WTC11 (cell line): ENCODE measurements around the gene SHISA7. TPM values are rescaled to one million over a fixed set of nuclear protein-coding genes. Genes with fewer than 3 reads are reported as not detected.

Source experiments
- ATAC-seq: fragments of 200-7000 bp; cut with Tn5 transposase; 2 replicates; pipeline ENCODE4 v1.10.0; 2021; ENCODE audit warnings: mild to moderate bottlenecking, moderate library complexity
- CTCF ChIA-PET: fragments of 300-600 bp; sonication (Branson Sonifier 250); formaldehyde crosslinking; loops from one replicate; lab custom pipeline; 2021; ENCODE audit warnings: antibody characterized with exemption; lab: Charles Lee
- POLR2A ChIA-PET: fragments of 350-600 bp; sonication (Branson Sonifier 250); formaldehyde crosslinking; loops from one replicate; lab custom pipeline; 2021; ENCODE audit warnings: antibody characterized with exemption; lab: Charles Lee
- DNase-seq: peaks from one replicate; pipeline ENCODE4 v3.0.0; 2021; ENCODE audit warnings: low spot score
- H3K27ac Mint-ChIP-seq: 2 replicates; pipeline ENCODE4 v1.8.0; 2021; ENCODE audit warnings: mixed read lengths
- H3K27me3 Mint-ChIP-seq: 2 replicates; pipeline ENCODE4 v1.8.0; 2021; ENCODE audit warnings: low read depth, mild to moderate bottlenecking, moderate library complexity, mixed read lengths
- H3K36me3 Mint-ChIP-seq: 2 replicates; pipeline ENCODE4 v1.8.0; 2021; ENCODE audit warnings: mixed read lengths
- H3K4me1 Mint-ChIP-seq: 2 replicates; pipeline ENCODE4 v1.8.0; 2022; ENCODE audit warnings: mixed read lengths
- H3K4me3 Mint-ChIP-seq: 2 replicates; pipeline ENCODE4 v1.8.0; 2021; ENCODE audit warnings: mild to moderate bottlenecking, moderate library complexity, mixed read lengths
- H3K9me3 Mint-ChIP-seq: 2 replicates; pipeline ENCODE4 v1.8.0; 2021; ENCODE audit warnings: mixed read lengths
- CDX4 ChIP-seq: fragments of 250-450 bp; sonication (Bioruptor Pico); IDR thresholded peaks from 2 replicates; pipeline ENCODE4 v1.9.0; 2021; ENCODE audit warnings: moderate library complexity, mild to moderate bottlenecking, inconsistent platforms, borderline replicate concordance
- CREB1 ChIP-seq: sonication (generic); formaldehyde crosslinking; IDR thresholded peaks from 2 replicates; pipeline ENCODE4 v1.8.0; 2023; ENCODE audit warnings: mild to moderate bottlenecking, missing genetic modification reagents
- E2F5 ChIP-seq: sonication (generic); formaldehyde crosslinking; IDR thresholded peaks from 2 replicates; pipeline ENCODE4 v1.8.1; 2022; ENCODE audit warnings: mild to moderate bottlenecking, moderate library complexity, missing genetic modification reagents
- ERG ChIP-seq: fragments of 250-450 bp; sonication (Bioruptor Pico); IDR thresholded peaks from 2 replicates; pipeline ENCODE4 v1.8.0; 2021; ENCODE audit warnings: mild to moderate bottlenecking
- ETV6 ChIP-seq: sonication (generic); formaldehyde crosslinking; IDR thresholded peaks from 2 replicates; pipeline ENCODE4 v1.8.1; 2022; ENCODE audit warnings: mild to moderate bottlenecking, missing genetic modification reagents
- FOXP1 ChIP-seq: sonication (generic); formaldehyde crosslinking; IDR thresholded peaks from 2 replicates; pipeline ENCODE4 v1.8.0; 2022; ENCODE audit warnings: missing genetic modification reagents, mild to moderate bottlenecking, moderate library complexity, borderline replicate concordance
- FOXP4 ChIP-seq: sonication (generic); formaldehyde crosslinking; IDR thresholded peaks from 2 replicates; pipeline ENCODE4 v1.8.0; 2022; ENCODE audit warnings: mild to moderate bottlenecking, missing genetic modification reagents
- JUN ChIP-seq: sonication (generic); formaldehyde crosslinking; IDR thresholded peaks from 2 replicates; pipeline ENCODE4 v1.8.0; 2023; ENCODE audit warnings: mild to moderate bottlenecking, missing genetic modification reagents
- NFE2L1 ChIP-seq: sonication (generic); formaldehyde crosslinking; IDR thresholded peaks from 2 replicates; pipeline ENCODE4 v1.8.1; 2023; ENCODE audit warnings: missing genetic modification reagents
- RORB ChIP-seq: fragments of 250-450 bp; sonication (Bioruptor Pico); IDR thresholded peaks from 2 replicates; pipeline ENCODE4 v1.9.0; 2021; ENCODE audit warnings: mild to moderate bottlenecking
- SMAD4 ChIP-seq: sonication (generic); formaldehyde crosslinking; IDR thresholded peaks from 2 replicates; pipeline ENCODE4 v1.8.0; 2022; ENCODE audit warnings: mild to moderate bottlenecking, missing genetic modification reagents
- USF2 ChIP-seq: sonication (generic); formaldehyde crosslinking; IDR thresholded peaks from 2 replicates; pipeline ENCODE4 v1.8.1; 2023; ENCODE audit warnings: mild to moderate bottlenecking, missing genetic modification reagents, moderate library complexity
- ZBTB21 ChIP-seq: sonication (generic); formaldehyde crosslinking; IDR thresholded peaks from 2 replicates; pipeline ENCODE4 v1.8.1; 2023; ENCODE audit warnings: mild to moderate bottlenecking, missing genetic modification reagents, borderline replicate concordance
- ZMAT4 ChIP-seq: fragments of 250-450 bp; sonication (Bioruptor Pico); IDR thresholded peaks from 2 replicates; pipeline ENCODE4 v1.9.0; 2021; ENCODE audit warnings: mild to moderate bottlenecking
- ZNF671 ChIP-seq: fragments of 250-450 bp; sonication (Bioruptor Pico); IDR thresholded peaks from 2 replicates; pipeline ENCODE4 v1.8.0; 2021; ENCODE audit warnings: mild to moderate bottlenecking
- total RNA-seq: library from RNA; stranded (reverse); gene quantifications from 3 replicates; pipeline ENCODE4 v1.2.3, GENCODE V29; 2021
- TF ChIP-seq, protein P1 (sequence below): sonication (generic); formaldehyde crosslinking; IDR thresholded peaks from 2 replicates; pipeline ENCODE4 v1.8.1; 2023; ENCODE audit warnings: mild to moderate bottlenecking, missing genetic modification reagents
- TF ChIP-seq, protein P2 (sequence below): sonication (generic); formaldehyde crosslinking; IDR thresholded peaks from 2 replicates; pipeline ENCODE4 v1.8.1; 2023; ENCODE audit warnings: mild to moderate bottlenecking, missing genetic modification reagents, borderline replicate concordance
- TF ChIP-seq, protein P3 (sequence below): sonication (generic); formaldehyde crosslinking; IDR thresholded peaks from 2 replicates; pipeline ENCODE4 v1.8.0; 2023; ENCODE audit warnings: mild to moderate bottlenecking, missing genetic modification reagents

SHISA7 gene
- total RNA-seq, 1 experiment from 2014 or later = 0.79 TPM

- Mint-ChIP-seq H3K4me1 (peaks cover 5% of the 10 kb centered on the region; the same call in 1 of the 2 replicates), H3K27ac (no peak overlapping the region), H3K36me3 (no peaks in the 10 kb centered on the region; the same call in 1 of the 2 replicates), H3K4me3 (no peak overlapping the region), H3K9me3 (peaks cover 22% of the 10 kb centered on the region), H3K27me3 (peaks cover 33% of the 10 kb centered on the region)
- DNase-seq = no peak
- CTCF ChIA-PET = no interaction called here
- POLR2A ChIA-PET = no interaction called here
- ATAC-seq = no peak
- TF ChIP-seq ZMAT4 (CRISPR knock-in tag) = no peak
- no peak for TF ChIP-seq ERG (CRISPR knock-in tag)
- TF ChIP-seq CDX4 (CRISPR knock-in tag) = no peak
- TF ChIP-seq, protein P1, sequence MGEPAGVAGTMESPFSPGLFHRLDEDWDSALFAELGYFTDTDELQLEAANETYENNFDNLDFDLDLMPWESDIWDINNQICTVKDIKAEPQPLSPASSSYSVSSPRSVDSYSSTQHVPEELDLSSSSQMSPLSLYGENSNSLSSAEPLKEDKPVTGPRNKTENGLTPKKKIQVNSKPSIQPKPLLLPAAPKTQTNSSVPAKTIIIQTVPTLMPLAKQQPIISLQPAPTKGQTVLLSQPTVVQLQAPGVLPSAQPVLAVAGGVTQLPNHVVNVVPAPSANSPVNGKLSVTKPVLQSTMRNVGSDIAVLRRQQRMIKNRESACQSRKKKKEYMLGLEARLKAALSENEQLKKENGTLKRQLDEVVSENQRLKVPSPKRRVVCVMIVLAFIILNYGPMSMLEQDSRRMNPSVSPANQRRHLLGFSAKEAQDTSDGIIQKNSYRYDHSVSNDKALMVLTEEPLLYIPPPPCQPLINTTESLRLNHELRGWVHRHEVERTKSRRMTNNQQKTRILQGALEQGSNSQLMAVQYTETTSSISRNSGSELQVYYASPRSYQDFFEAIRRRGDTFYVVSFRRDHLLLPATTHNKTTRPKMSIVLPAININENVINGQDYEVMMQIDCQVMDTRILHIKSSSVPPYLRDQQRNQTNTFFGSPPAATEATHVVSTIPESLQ = no peak
- no peak for TF ChIP-seq NFE2L1 (CRISPR knock-in tag)
- no peak for TF ChIP-seq ETV6
- no peak for TF ChIP-seq JUN (CRISPR knock-in tag)
- TF ChIP-seq E2F5 (CRISPR knock-in tag) = no peak
- TF ChIP-seq FOXP4 = no peak
- TF ChIP-seq SMAD4 (CRISPR knock-in tag) = no peak
- TF ChIP-seq, protein P2, sequence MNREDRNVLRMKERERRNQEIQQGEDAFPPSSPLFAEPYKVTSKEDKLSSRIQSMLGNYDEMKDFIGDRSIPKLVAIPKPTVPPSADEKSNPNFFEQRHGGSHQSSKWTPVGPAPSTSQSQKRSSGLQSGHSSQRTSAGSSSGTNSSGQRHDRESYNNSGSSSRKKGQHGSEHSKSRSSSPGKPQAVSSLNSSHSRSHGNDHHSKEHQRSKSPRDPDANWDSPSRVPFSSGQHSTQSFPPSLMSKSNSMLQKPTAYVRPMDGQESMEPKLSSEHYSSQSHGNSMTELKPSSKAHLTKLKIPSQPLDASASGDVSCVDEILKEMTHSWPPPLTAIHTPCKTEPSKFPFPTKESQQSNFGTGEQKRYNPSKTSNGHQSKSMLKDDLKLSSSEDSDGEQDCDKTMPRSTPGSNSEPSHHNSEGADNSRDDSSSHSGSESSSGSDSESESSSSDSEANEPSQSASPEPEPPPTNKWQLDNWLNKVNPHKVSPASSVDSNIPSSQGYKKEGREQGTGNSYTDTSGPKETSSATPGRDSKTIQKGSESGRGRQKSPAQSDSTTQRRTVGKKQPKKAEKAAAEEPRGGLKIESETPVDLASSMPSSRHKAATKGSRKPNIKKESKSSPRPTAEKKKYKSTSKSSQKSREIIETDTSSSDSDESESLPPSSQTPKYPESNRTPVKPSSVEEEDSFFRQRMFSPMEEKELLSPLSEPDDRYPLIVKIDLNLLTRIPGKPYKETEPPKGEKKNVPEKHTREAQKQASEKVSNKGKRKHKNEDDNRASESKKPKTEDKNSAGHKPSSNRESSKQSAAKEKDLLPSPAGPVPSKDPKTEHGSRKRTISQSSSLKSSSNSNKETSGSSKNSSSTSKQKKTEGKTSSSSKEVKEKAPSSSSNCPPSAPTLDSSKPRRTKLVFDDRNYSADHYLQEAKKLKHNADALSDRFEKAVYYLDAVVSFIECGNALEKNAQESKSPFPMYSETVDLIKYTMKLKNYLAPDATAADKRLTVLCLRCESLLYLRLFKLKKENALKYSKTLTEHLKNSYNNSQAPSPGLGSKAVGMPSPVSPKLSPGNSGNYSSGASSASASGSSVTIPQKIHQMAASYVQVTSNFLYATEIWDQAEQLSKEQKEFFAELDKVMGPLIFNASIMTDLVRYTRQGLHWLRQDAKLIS (CRISPR knock-in tag) = no peak
- TF ChIP-seq, protein P3, sequence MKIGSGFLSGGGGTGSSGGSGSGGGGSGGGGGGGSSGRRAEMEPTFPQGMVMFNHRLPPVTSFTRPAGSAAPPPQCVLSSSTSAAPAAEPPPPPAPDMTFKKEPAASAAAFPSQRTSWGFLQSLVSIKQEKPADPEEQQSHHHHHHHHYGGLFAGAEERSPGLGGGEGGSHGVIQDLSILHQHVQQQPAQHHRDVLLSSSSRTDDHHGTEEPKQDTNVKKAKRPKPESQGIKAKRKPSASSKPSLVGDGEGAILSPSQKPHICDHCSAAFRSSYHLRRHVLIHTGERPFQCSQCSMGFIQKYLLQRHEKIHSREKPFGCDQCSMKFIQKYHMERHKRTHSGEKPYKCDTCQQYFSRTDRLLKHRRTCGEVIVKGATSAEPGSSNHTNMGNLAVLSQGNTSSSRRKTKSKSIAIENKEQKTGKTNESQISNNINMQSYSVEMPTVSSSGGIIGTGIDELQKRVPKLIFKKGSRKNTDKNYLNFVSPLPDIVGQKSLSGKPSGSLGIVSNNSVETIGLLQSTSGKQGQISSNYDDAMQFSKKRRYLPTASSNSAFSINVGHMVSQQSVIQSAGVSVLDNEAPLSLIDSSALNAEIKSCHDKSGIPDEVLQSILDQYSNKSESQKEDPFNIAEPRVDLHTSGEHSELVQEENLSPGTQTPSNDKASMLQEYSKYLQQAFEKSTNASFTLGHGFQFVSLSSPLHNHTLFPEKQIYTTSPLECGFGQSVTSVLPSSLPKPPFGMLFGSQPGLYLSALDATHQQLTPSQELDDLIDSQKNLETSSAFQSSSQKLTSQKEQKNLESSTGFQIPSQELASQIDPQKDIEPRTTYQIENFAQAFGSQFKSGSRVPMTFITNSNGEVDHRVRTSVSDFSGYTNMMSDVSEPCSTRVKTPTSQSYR (CRISPR knock-in tag) = no peak
- TF ChIP-seq RORB (CRISPR knock-in tag) = no peak
- TF ChIP-seq USF2 (CRISPR knock-in tag) = no peak
- TF ChIP-seq CREB1 (CRISPR knock-in tag) = no peak
- no peak for TF ChIP-seq FOXP1 (CRISPR knock-in tag)
- TF ChIP-seq ZNF671 (CRISPR knock-in tag) = no peak
- no peak for TF ChIP-seq ZBTB21
Measured at GRCh38 chr19:55433292-55433691, 9.8 kb downstream of the SHISA7 start.
